NCI-H2171 treated with DMSO at 0.1 percent for 48 hours (cell line): ENCODE measurements around the gene CACNA2D3.

Source experiments
- DNase-seq: peaks from one replicate; lab custom pipeline; 2025; lab: John Stamatoyannopoulos, UW

CACNA2D3 gene

DNA sequence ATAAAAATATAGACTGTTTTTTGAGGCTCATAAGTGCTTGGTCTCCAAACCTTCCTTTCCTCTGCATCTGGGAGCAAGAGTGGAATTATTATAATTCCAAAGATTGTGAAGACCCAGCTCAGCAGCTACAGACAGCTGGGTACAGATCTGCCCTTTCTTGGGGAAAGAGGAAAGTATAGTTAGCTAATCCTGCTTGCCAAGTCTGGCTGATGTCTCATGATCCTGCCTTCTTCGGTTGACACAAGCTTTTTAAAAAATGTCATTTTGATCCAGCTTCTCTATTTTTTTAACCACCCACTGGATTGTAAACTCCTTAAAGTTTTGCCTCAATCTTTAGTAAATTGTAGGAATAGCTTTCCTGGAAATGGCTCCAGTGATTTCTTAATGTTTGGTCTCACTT is 624.4 kb downstream of the CACNA2D3 start:
- DNase-seq = no peak

DNA sequence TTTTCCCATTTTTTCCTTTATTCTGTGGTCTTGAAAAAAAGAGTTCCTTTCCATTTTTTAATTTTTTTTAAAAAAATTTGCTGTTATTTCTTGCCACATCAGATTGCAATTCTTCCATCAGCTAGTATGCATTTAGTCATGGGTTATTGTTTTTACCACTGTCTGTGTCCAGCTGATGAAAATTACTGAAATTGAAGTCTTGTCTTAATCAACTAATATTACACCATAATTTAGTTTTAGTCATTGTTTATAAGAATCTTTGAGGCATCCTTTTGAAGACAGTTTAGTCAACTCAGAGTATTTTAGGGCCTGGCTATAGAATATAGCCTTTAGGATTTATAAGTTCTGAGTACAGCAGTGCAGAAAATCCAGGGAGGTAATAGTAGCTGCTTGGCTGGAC is 633.4 kb downstream of the CACNA2D3 start:
- no peak for DNase-seq

- no peak for DNase-seq
Observed at GRCh38 chr3:54756330-54756731, 634.0 kb downstream of the CACNA2D3 start.

DNA sequence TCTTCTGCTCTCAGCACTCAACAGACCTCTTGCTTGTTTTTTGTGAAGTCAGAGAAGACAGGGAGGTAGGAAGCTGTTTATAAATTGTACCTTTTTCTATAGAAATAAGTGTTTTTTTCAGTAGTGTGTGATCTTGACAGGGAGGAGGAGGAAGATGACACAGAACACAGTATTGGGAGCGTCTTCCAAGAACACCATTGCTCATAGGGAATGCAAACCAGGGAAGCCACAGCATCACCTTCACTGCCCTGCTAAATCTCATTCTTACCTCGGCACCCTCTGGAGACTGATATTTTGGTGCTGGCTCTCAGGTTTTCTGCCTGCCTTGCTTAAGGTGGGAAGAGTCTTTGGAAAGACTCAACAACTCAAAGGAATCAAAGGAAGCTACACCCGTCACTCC is 636.1 kb downstream of the CACNA2D3 start:
- DNase-seq = no peak

DNA sequence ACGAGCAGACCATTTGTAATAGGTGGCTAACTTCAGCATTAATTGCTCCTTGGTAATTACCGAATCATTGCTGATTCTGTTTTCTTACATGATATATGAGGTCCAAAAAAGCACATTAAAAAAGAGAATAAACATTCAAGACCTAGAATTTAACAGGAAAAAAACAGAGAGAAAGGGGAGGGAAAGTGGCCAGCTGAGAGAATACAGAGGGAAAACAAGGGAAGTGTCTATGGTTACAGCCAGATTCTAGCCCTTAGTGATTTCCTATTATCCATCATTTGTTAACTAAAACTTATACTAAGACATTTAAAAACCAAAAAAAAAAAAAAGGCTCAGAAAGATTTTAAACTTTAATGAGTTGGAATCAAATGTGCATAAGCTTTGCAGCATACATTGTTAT is 636.8 kb downstream of the CACNA2D3 start:
- no peak for DNase-seq

GRCh38 chr3:54760201-54760600 is 637.8 kb downstream of the CACNA2D3 start:
- no peak for DNase-seq

GRCh38 chr3:54761637-54762036 is 639.3 kb downstream of the CACNA2D3 start:
- DNase-seq = no peak

DNA sequence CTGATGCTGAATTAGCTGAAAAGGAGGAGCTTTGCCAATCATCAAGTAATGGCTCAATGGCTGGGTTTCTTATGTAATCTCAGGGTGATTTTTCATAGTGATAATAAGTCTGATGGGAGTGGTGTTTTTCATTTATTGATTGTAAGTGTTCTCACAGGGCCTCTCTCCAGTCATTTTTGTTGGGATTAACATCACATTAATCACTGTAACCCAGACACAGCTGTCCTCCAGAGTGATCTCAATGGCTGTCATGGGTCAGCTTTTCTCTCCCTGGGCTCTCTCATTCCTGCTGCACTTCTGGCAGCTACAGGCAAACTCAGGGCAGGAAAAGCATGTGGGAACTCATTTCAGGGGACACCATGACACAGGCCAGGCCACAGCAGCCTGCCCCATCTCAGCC is 642.6 kb downstream of the CACNA2D3 start:
- no peak for DNase-seq

DNA sequence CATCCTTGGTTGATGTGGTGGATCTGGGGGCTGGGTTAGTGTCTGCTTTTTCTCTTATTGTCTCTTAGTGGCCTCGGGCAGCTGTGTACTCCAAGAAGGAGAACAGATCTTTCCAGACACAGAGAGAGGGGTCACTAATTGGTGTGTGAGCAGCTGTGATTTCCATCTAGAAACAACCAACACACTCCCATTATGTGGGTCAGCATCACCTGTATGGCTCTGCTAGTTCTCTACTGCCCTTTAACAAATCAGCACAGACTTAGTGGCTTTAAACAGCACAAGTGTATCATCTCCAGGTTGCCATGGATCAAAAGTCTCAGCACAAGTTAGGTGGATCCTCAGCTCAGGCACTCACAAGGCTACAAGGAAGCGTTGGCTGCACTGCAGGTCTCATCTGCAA is 648.7 kb downstream of the CACNA2D3 start:
- no peak for DNase-seq

DNA sequence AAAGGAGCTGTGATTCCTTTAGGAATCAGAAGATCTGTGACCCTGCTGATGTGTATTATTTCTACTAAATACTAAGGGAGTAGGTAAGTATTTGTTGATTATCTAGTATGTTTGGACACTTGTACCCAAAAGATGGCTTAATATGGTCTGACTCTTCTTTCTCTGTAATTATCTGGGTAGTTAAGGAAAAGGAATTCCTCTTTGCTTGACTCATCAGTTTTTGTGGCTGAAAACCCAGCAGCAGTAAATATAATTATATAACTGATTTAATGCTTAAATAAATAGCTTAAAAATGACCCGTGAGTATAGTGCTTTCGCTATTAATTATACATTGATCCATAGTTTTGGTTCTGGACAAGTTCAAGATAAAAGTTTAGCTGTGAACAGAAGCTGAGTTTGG is 649.7 kb downstream of the CACNA2D3 start:
- DNase-seq = no peak

DNA sequence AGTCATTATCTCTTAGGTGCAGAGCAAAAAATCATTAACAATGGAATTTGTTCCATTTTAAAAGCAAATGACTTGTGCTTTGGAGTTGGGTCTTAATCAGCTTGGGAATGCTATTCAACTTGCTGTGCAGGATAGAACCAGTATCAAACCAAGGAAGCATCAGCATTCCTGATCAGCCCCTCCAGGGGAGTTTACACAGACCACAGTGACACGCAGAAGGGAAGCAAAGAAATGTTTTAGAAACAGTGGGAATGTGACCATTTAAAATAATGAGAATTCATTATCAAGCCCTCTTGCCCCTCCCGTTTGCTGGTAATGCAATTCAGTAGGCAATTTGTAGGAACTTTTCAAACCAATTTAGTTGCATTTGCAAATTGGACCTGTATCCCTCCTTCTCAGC is 650.4 kb downstream of the CACNA2D3 start:
- DNase-seq = no peak

- DNase-seq = peak; percentile 77
Observed at GRCh38 chr3:54773271-54773670, 650.9 kb downstream of the CACNA2D3 start.

DNA sequence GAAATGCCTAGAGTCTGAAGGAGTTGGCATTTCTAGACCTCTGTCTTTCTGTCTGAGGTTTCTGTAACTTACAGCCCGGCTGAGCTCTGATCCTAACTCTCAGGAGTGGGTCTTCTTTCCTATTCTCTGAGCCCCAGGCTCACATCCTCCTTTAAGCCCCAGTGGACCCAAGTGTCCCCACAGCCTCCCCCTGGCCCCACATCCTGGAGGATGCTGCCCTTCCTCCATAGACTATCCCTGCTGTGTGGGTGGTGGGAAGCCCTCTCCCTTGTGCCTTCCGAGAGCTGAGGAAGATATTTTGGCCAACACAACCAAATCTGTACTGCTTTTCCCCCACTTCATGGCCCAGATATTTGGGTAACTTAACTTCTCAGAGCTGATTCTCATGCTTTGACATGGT is 654.2 kb downstream of the CACNA2D3 start:
- no peak for DNase-seq

GRCh38 chr3:54777141-54777540 is 654.8 kb downstream of the CACNA2D3 start:
- no peak for DNase-seq

- no peak for DNase-seq
Observed at GRCh38 chr3:54780336-54780735, 658.0 kb downstream of the CACNA2D3 start.

- no peak for DNase-seq
Observed at GRCh38 chr3:54781728-54782127, 659.4 kb downstream of the CACNA2D3 start.

DNA sequence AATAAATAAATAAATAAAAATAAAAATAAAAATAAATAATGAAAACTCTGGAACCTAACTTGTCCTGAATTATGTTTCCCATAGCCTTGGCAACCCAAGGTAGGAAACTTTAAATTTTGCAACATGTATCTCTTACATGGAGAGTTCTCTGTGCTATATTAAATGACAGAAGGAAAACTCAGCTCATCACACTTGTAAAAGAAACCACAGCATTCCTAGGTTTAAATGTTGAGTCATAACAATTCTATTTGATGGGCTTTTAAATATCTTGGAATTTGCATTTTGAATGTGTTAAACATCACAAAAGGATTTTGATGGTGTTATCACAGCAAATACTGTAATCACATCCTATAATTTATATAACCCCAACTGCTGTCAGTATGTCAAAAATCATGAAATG is 661.3 kb downstream of the CACNA2D3 start:
- DNase-seq = no peak

DNA sequence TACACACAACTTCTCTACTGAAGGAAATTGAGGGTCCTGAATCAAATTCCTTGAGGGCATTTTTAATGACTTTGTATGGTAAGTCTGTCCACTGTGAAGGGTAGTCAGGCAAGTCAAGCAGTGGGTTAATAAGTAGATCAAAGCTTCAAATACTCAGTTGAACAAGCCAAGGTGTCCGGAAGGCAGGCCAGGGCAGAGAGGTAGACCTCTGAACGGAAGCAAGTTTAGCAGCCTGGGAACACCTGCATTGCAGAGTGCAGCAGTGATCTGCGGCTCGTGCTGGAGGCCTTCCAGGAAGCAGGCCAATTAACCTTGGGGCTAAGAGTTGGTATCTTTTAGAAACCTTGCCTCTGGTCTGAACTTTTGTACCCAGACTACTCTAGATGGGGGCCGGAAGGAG is 661.7 kb downstream of the CACNA2D3 start:
- no peak for DNase-seq

DNA sequence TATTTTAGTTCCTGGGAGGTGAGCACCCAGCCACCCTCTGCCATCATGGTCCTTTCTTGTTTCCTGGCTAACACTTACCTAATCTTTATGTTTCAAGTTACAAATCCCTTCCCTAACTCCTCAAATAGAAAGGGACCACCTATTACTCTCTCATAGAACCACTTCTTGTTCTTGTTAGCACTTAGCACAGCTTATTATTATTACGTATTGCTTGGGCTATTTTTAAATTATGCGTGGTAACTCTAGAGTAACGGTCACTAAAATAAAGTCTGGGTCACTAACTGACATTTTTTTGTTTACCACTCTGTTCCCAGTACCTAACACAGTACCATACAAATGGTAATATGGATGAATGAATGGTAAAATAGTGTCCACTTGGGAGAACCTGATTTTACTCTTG is 663.6 kb downstream of the CACNA2D3 start:
- no peak for DNase-seq

DNA sequence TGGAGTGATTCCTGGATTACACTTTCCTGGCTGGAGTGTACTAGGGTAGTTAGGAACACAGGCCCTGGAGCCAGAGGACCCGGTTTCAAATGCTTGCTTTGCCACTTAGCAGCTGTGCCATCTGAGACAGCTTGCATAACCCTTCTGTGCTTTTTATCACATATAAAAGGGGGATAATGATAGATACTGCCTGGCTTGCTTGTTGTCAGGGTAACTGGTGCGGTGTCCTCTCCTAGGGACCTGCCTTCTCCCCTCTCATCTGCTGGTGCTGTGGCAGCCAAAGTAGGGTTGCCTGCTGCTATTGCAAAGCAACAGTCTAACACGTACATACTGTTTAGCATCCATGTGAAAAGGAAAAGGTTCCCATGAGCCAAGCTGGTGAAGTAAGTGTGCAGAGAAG is 667.7 kb downstream of the CACNA2D3 start:
- DNase-seq = no peak

GRCh38 chr3:54791501-54792156 is 669.3 kb downstream of the CACNA2D3 start:
- DNase-seq = no peak

DNA sequence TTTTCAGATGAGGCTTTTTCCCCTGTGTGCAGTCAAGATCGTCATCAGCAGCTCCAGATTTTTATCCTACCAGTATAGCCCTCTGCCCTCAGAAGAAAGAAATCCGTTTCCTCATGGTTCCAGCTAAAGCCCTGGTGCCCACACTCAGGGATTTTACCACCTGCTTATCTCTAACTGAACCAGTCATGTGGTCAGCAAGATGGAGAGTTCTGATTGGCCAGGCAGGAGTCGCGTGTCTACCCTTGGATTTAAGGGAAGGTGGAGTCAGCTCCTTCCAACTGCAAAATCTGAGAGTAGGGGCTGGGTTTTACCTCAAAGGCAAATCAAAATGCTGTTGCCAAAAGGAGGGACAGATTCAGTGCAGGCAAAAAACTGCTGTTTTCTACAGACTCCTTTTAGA is 670.2 kb downstream of the CACNA2D3 start:
- DNase-seq = no peak

- no peak for DNase-seq
Observed at GRCh38 chr3:54793171-54793570, 670.8 kb downstream of the CACNA2D3 start.

- no peak for DNase-seq
Observed at GRCh38 chr3:54797111-54797510, 674.8 kb downstream of the CACNA2D3 start.

GRCh38 chr3:54800478-54800877 is 678.1 kb downstream of the CACNA2D3 start:
- no peak for DNase-seq
